Adrenal gland (tissue), 12 donors: ENCODE data around the gene NTRK1. TPM values are rescaled to one million over a fixed set of nuclear protein-coding genes. Genes with fewer than 3 reads are reported as not detected.

ENCODE experiments used
- DNase-seq, 7 donors: peaks; one replicate each; pipeline ENCODE4 v3.0.0-alpha.2; 2019 to 2020
- H3K27ac ChIP-seq, 5 donors: fragments of 200-600 bp; sonication (generic) in 4 of 5; 1 replicate in 3 of 5; 2 replicates in 2 of 5; pipeline versions ENCODE4 v1.5.1 to v1.8.0; 2016 to 2020; ENCODE audit warnings: mild to moderate bottlenecking in 1 of 5
- H3K27me3 ChIP-seq: fragments of 200-600 bp; 2 replicates; pipeline ENCODE4 v1.8.0; 2021
- H3K36me3 ChIP-seq, 2 donors: fragments of 200-600 bp; replicated peaks in 1 of 2; 1 replicate in 1 of 2; 2 replicates in 1 of 2; pipeline versions ENCODE4 v1.5.1 to v1.8.0; 2018 to 2022
- H3K4me1 ChIP-seq, 2 donors: fragments of 200-600 bp; replicated peaks in 1 of 2; 1 replicate in 1 of 2; 2 replicates in 1 of 2; pipeline versions ENCODE4 v1.5.1 to v1.8.0; 2018 to 2021
- H3K4me3 ChIP-seq, 4 donors: fragments of 200-600 bp; sonication (generic) in 3 of 4; one replicate each; pipeline ENCODE4 v1.5.1; 2016 to 2018
- H3K9me3 ChIP-seq, 3 donors: fragments of 200-600 bp; sonication (generic) in 1 of 3; replicated peaks in 1 of 3; 1 replicate in 2 of 3; 2 replicates in 1 of 3; pipeline versions ENCODE4 v1.5.1 to v1.8.0; 2016 to 2021
- CTCF ChIP-seq, 6 experiments: fragments of 450-650 bp in 4 of 6; fragments of 200-600 bp in 2 of 6; sonication (generic) in 1 of 6; IDR thresholded peaks; 1 replicate in 5 of 6; 2 replicates in 1 of 6; pipeline versions ENCODE4 v1.5.1 to v1.8.0; 2016 to 2021; ENCODE audit warnings: antibody characterized with exemption in 6 of 6, mild to moderate bottlenecking in 2 of 6, moderate library complexity in 1 of 6
- POLR2A ChIP-seq, 2 donors: fragments of 450-650 bp; IDR thresholded peaks; one replicate each; pipeline ENCODE4 v1.6.1; 2017; ENCODE audit warnings: antibody characterized with exemption in 2 of 2, mild to moderate bottlenecking in 2 of 2, moderate library complexity in 1 of 2
- WGBS, 4 donors: extraction: QIAGEN DNeasy Blood & Tissue Kit in 2 of 4; methylation state at CpG; one replicate each; pipeline versions ENCODE4 v1.1.5 to v1.1.7; 2013 to 2017; 5-methylcytosine and 5-hydroxymethylcytosine counted together
- intact Hi-C, 2 donors: fragments of 100-400 bp; cut with DNase I; formaldehyde crosslinking; loops; one replicate each; pipeline versions ENCODE4 v1.14.1 to v1.15.0; 2022 to 2023
- polyA plus RNA-seq, 3 donors: library from polyadenylated mRNA; stranded (reverse); fragments of 200-250 nt in 2 of 3; fragments of 350-450 nt in 1 of 3; fragmentation: Illumina TruSeq in 1 of 3; extraction: RNeasy Lipid Tissue Mini Kit (QIAGEN cat#74804) in 1 of 3; gene quantifications; one replicate each; pipeline ENCODE4 v1.2.3, GENCODE V29; 2013 to 2014
- total RNA-seq, 9 donors: library from RNA; depleted of rRNA in 4 of 9; stranded (reverse); fragments of >200 nt in 4 of 9; fragments of 120-200 nt in 1 of 9; fragmentation: NEBNext Ultra II Directional in 1 of 9; extraction: Animal tissue kit (Norgen Biotek cat#: 25700) in 1 of 9; gene quantifications; one replicate each; pipeline versions ENCODE4 v1.1.0 to v1.2.4, GENCODE V29; 2013 to 2023
- donor health status: healthy with polysubstance abuse.
- donor health status: Bipolar disorder and iron deficiency.
- donor health status: DM: yes; HTN: yes; CAD: no.
- donor health status: DM: no; HTN: no; CAD: no.
- donor health status: DM: no; HTN: no; CAD: no.
- donor health status: DM: yes; HTN: yes; CAD: no.

The NTRK1 gene
- total and polyA plus RNA-seq, 12 donors = 0.26 to 22.6 (median 5.7) TPM; not detected in 1

- intact Hi-C loops = loop anchor here in 1 of 2 donors (5.0 kb wide), 1 partner anchor 44 kb away; no protein-coding TSS in a partner anchor
- no peaks in the 10 kb centered on the region for H3K27me3 ChIP-seq
- no peaks in the 10 kb centered on the region for H3K36me3 ChIP-seq
- 36 to 54% (median 42%) methylated on average over 5 to 6 of the region's 6 CpGs for WGBS, 4 donors
- H3K27ac ChIP-seq = no peak overlapping the region
- no peaks in the 10 kb centered on the region for H3K9me3 ChIP-seq
- no peak for DNase-seq
- peaks cover 0 to 3% of the 10 kb centered on the region in 2 donors for H3K4me1 ChIP-seq
- no peak for TF ChIP-seq CTCF (IDR thresholded peaks at IDR 0.05)
- no peak for TF ChIP-seq POLR2A (IDR thresholded peaks at IDR 0.05)
- H3K4me3 ChIP-seq = no peak overlapping the region
These were observed 26.1 kb downstream of the NTRK1 start for GRCh38 chr1:156886583-156887281.

GRCh38 chr1:156887317-156887716, 26.7 kb downstream of the NTRK1 start:
- no peak overlapping the region for H3K4me3 ChIP-seq
- no peak overlapping the region for H3K27ac ChIP-seq
- H3K36me3 ChIP-seq = no peaks in the 10 kb centered on the region
- H3K27me3 ChIP-seq = no peaks in the 10 kb centered on the region
- intact Hi-C loops = loop anchor here in 1 of 2 donors (5.0 kb wide), 1 partner anchor 45 kb away; no protein-coding TSS in a partner anchor
- H3K9me3 ChIP-seq = no peaks in the 10 kb centered on the region
- peaks cover 0 to 6% of the 10 kb centered on the region in 2 donors for H3K4me1 ChIP-seq
- 5 to 40% (median 22%) methylated on average over 2 to 3 of the region's 3 CpGs for WGBS, 4 donors
- TF ChIP-seq CTCF (IDR thresholded peaks at IDR 0.05) (no peak), POLR2A (IDR thresholded peaks at IDR 0.05) (no peak)
- no peak for DNase-seq

GRCh38 chr1:156887734-156888133, 27.1 kb downstream of the NTRK1 start:
- no peak overlapping the region for H3K27ac ChIP-seq
- DNase-seq = no peak
- intact Hi-C loops = loop anchor here in 1 of 2 donors (5.0 kb wide), 1 partner anchor 45 kb away; no protein-coding TSS in a partner anchor
- peaks cover 0 to 9% of the 10 kb centered on the region in 2 donors for H3K4me1 ChIP-seq
- WGBS, 4 donors = 30 to 42% (median 41%) methylated on average over 5 to 6 of the region's 6 CpGs
- TF ChIP-seq POLR2A (IDR thresholded peaks at IDR 0.05) (no peak), CTCF (IDR thresholded peaks at IDR 0.05) (no peak)
- no peaks in the 10 kb centered on the region for H3K27me3 ChIP-seq
- no peaks in the 10 kb centered on the region for H3K36me3 ChIP-seq
- H3K4me3 ChIP-seq = no peak overlapping the region
- H3K9me3 ChIP-seq = no peaks in the 10 kb centered on the region

GRCh38 chr1:156889802-156890580, 29.3 kb downstream of the NTRK1 start:
- peaks cover 8% of the 10 kb centered on the region for H3K27me3 ChIP-seq
- H3K36me3 ChIP-seq = no peaks in the 10 kb centered on the region
- H3K4me1 ChIP-seq = peaks cover 0 to 15% of the 10 kb centered on the region in 2 donors
- intact Hi-C loops = loop anchor here in 1 of 2 donors (5.0 kb wide), 1 partner anchor 48 kb away; no protein-coding TSS in a partner anchor
- DNase-seq = peak; percentile 71 to 95 (median 87)
- no peak overlapping the region for H3K4me3 ChIP-seq
- no peaks in the 10 kb centered on the region for H3K9me3 ChIP-seq
- peak; percentile 41 to 86 (median 80) for TF ChIP-seq CTCF (IDR thresholded peaks at IDR 0.05)
- TF ChIP-seq POLR2A (IDR thresholded peaks at IDR 0.05) = no peak
- 38 to 45% (median 43%) methylated on average over 8 of the region's 8 CpGs for WGBS, 4 donors
- H3K27ac ChIP-seq = no peak overlapping the region
